GM18517 (cell line): ENCODE measurements around the gene DDI2.
"Not testable (repeated sequence)": the region's sequence is repeated elsewhere in the genome, so short reads cannot be mapped to it uniquely, and the experiment has no call there.

ENCODE experiments used
- ATAC-seq: cut with Tn5 transposase; IDR thresholded peaks from one replicate; pipeline ENCODE4 v1.9.1; 2021; ENCODE audit warnings: mild to moderate bottlenecking, moderate library complexity; ENCODE audit not compliant: unreplicated experiment

The DDI2 gene

GRCh38 chr1:15617173-15618076 lies at the start of gene DDI2:
TSS of gene DDI2 (plus strand) at chr1:15617458. CDS start at chr1:15617671, 213 bp downstream.
- peak; percentile 67 for ATAC-seq

- no peak for ATAC-seq
These were observed 48.7 kb upstream of the DDI2 start for GRCh38 chr1:15568387-15569073.

- no peak for ATAC-seq
These were observed 46.4 kb upstream of the DDI2 start for GRCh38 chr1:15570861-15571260.

GRCh38 chr1:15571266-15571665 lies 46.0 kb upstream of the DDI2 start:
- ATAC-seq: no peak

GRCh38 chr1:15573477-15573876 lies 43.8 kb upstream of the DDI2 start:
- ATAC-seq: no peak

GRCh38 chr1:15574741-15575140 lies 42.5 kb upstream of the DDI2 start:
- no peak for ATAC-seq

- ATAC-seq: no peak
These were observed 41.6 kb upstream of the DDI2 start for GRCh38 chr1:15575549-15576150.

GRCh38 chr1:15577691-15578090 lies 39.6 kb upstream of the DDI2 start:
- no peak for ATAC-seq

GRCh38 chr1:15578921-15579682 lies 38.2 kb upstream of the DDI2 start:
- no peak for ATAC-seq

GRCh38 chr1:15579683-15580047 lies 37.6 kb upstream of the DDI2 start:
- no peak for ATAC-seq

GRCh38 chr1:15583016-15583706 lies 34.1 kb upstream of the DDI2 start:
- no peak for ATAC-seq

- no peak for ATAC-seq
These were observed 32.5 kb upstream of the DDI2 start, which contains the start of gene AGMAT for GRCh38 chr1:15584489-15585363. TSS of gene AGMAT (minus strand) at chr1:15585051. CDS start at chr1:15584967, 84 bp downstream.

- no peak for ATAC-seq
These were observed 25.0 kb upstream of the DDI2 start for GRCh38 chr1:15592285-15592684.

GRCh38 chr1:15595809-15596617 lies 21.2 kb upstream of the DDI2 start:
- no peak for ATAC-seq

GRCh38 chr1:15598436-15598835 lies 18.8 kb upstream of the DDI2 start:
- ATAC-seq: no peak

GRCh38 chr1:15603050-15603965 lies 13.9 kb upstream of the DDI2 start:
- peak; percentile 84 for ATAC-seq

GRCh38 chr1:15603966-15604282 lies 13.3 kb upstream of the DDI2 start:
- ATAC-seq: not testable (repeated sequence)

- not testable (repeated sequence) for ATAC-seq
These were observed 12.9 kb upstream of the DDI2 start for GRCh38 chr1:15604400-15604799.
